Ishikawa (cell line): ENCODE measurements around the gene QSOX2.

Experiments used
- CEBPB ChIP-seq: IDR thresholded peaks from 2 replicates; pipeline ENCODE4 v1.6.1; 2012
- EP300 ChIP-seq: IDR thresholded peaks from 2 replicates; pipeline ENCODE4 v1.6.1; 2012; ENCODE audit warnings: borderline replicate concordance
- FOXM1 ChIP-seq: IDR thresholded peaks from 2 replicates; pipeline ENCODE4 v1.6.1; 2012; ENCODE audit warnings: low read depth, borderline replicate concordance
- NFIC ChIP-seq: IDR thresholded peaks from 2 replicates; pipeline ENCODE4 v1.6.1; 2012
- TCF12 ChIP-seq: IDR thresholded peaks from 2 replicates; pipeline ENCODE4 v1.6.1; 2012; ENCODE audit warnings: low read depth
- ZBTB7A ChIP-seq: IDR thresholded peaks from 2 replicates; pipeline ENCODE4 v1.6.1; 2012; ENCODE audit warnings: low read depth
- TF ChIP-seq, protein P1 (sequence below): IDR thresholded peaks from 2 replicates; pipeline ENCODE4 v1.6.1; 2012; ENCODE audit warnings: low read depth, mild to moderate bottlenecking
- TF ChIP-seq, protein P2 (sequence below): IDR thresholded peaks from 2 replicates; pipeline ENCODE4 v1.6.1; 2012
- TF ChIP-seq, protein P3 (sequence below): IDR thresholded peaks from 2 replicates; pipeline ENCODE4 v1.6.1; 2012

DNA sequence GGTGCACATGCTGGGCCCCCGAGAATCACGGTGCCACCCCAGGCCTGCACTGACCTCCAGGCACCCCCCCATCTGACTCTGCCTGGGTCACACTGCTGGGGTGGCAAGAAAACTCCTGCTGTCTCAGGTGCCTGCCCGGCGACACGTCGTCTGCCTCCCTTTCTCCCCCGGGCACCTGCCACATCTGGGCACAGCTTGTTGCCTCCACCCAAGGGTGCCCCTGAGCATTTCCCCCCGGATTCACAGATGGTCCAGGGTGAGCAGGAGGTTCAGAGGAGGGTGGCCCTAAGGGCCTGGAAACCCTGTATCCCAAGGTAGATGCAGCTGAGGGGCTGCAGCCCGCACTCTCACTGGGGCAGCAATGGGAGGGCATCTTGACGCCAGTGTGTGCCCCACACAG, 14.9 kb upstream of the QSOX2 start:
- TF ChIP-seq NFIC (no peak), TCF12 (no peak), FOXM1 (no peak), CEBPB (no peak), EP300 (no peak), ZBTB7A (no peak)
- TF ChIP-seq, protein P1, sequence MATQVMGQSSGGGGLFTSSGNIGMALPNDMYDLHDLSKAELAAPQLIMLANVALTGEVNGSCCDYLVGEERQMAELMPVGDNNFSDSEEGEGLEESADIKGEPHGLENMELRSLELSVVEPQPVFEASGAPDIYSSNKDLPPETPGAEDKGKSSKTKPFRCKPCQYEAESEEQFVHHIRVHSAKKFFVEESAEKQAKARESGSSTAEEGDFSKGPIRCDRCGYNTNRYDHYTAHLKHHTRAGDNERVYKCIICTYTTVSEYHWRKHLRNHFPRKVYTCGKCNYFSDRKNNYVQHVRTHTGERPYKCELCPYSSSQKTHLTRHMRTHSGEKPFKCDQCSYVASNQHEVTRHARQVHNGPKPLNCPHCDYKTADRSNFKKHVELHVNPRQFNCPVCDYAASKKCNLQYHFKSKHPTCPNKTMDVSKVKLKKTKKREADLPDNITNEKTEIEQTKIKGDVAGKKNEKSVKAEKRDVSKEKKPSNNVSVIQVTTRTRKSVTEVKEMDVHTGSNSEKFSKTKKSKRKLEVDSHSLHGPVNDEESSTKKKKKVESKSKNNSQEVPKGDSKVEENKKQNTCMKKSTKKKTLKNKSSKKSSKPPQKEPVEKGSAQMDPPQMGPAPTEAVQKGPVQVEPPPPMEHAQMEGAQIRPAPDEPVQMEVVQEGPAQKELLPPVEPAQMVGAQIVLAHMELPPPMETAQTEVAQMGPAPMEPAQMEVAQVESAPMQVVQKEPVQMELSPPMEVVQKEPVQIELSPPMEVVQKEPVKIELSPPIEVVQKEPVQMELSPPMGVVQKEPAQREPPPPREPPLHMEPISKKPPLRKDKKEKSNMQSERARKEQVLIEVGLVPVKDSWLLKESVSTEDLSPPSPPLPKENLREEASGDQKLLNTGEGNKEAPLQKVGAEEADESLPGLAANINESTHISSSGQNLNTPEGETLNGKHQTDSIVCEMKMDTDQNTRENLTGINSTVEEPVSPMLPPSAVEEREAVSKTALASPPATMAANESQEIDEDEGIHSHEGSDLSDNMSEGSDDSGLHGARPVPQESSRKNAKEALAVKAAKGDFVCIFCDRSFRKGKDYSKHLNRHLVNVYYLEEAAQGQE, result no peak
- TF ChIP-seq, protein P2, sequence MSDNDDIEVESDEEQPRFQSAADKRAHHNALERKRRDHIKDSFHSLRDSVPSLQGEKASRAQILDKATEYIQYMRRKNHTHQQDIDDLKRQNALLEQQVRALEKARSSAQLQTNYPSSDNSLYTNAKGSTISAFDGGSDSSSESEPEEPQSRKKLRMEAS, result no peak
- TF ChIP-seq, protein P3, sequence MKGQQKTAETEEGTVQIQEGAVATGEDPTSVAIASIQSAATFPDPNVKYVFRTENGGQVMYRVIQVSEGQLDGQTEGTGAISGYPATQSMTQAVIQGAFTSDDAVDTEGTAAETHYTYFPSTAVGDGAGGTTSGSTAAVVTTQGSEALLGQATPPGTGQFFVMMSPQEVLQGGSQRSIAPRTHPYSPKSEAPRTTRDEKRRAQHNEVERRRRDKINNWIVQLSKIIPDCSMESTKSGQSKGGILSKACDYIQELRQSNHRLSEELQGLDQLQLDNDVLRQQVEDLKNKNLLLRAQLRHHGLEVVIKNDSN, result no peak
